ENCODE results near the gene ZNG1E.
"Not testable (repeated sequence)": the region's sequence is repeated elsewhere in the genome, so short reads cannot be mapped to it uniquely, and the experiment has no call there.

Gene ZNG1E

GRCh38 chr9:65675589-65676021 lies at the start of gene ZNG1E:
TSS of gene ZNG1E (plus strand) at chr9:65675928. CDS start at chr9:65675977, 49 bp downstream.
- H3K27ac ChIP-seq: not testable (repeated sequence)

GRCh38 chr9:65673579-65673978 lies 2.1 kb upstream of the ZNG1E start:
- not testable (repeated sequence) for H3K27ac ChIP-seq

GRCh38 chr9:65675018-65675417 lies 710 bp upstream of the ZNG1E start:
- H3K27ac ChIP-seq: not testable (repeated sequence)

- not testable (repeated sequence) for H3K27ac ChIP-seq
These were observed 661 bp downstream of the ZNG1E start for GRCh38 chr9:65676389-65676788.

GRCh38 chr9:65678533-65678932 lies 2.8 kb downstream of the ZNG1E start:
- H3K27ac ChIP-seq: not testable (repeated sequence)

- not testable (repeated sequence) for H3K27ac ChIP-seq
These were observed 27.8 kb downstream of the ZNG1E start for GRCh38 chr9:65703550-65703949.

- H3K27ac ChIP-seq: not testable (repeated sequence)
These were observed 38.7 kb downstream of the ZNG1E start for GRCh38 chr9:65714445-65714844.

GRCh38 chr9:65737096-65737564 lies 61.4 kb downstream of the ZNG1E start, which contains the start of gene FOXD4L4:
TSS of gene FOXD4L4 (plus strand) at chr9:65737146. CDS start at chr9:65737146, 0 bp downstream.
- H3K27ac ChIP-seq: not testable (repeated sequence)

- not testable (repeated sequence) for H3K27ac ChIP-seq
These were observed 62.4 kb downstream of the ZNG1E start for GRCh38 chr9:65738133-65738532.
